Skin of body (tissue), 2 donors: ENCODE measurements around the gene DIP2B. TPM values are rescaled to one million over a fixed set of nuclear protein-coding genes. Genes with fewer than 3 reads are reported as not detected.
"Not testable (repeated sequence)": the region's sequence is repeated elsewhere in the genome, so short reads cannot be mapped to it uniquely, and the experiment has no call there.

Experiments
- DNase-seq: peaks from one replicate; lab custom pipeline; 2025; lab: John Stamatoyannopoulos, UW
- total RNA-seq: library from RNA; depleted of rRNA; stranded (reverse); fragments of >200 nt; gene quantifications from one replicate; pipeline ENCODE4 v1.2.3, GENCODE V29; 2014

The DIP2B gene
- total RNA-seq, 1 donor from 2014 or later, result 41.9 TPM

- no peak for DNase-seq
Observed at GRCh38 chr12:50676756-50677155, 172.0 kb downstream of the DIP2B start.

GRCh38 chr12:50677858-50678257 is 173.1 kb downstream of the DIP2B start:
- no peak for DNase-seq

GRCh38 chr12:50678650-50679365 is 174.0 kb downstream of the DIP2B start:
- DNase-seq, result no peak

- no peak for DNase-seq
Observed at GRCh38 chr12:50679612-50680011, 174.8 kb downstream of the DIP2B start.

- not testable (repeated sequence) for DNase-seq
Observed at GRCh38 chr12:50681064-50681463, 176.3 kb downstream of the DIP2B start.

- no peak for DNase-seq
Observed at GRCh38 chr12:50685641-50686040, 180.9 kb downstream of the DIP2B start.

GRCh38 chr12:50686406-50686805 is 181.6 kb downstream of the DIP2B start:
- DNase-seq, result no peak

- DNase-seq, result no peak
Observed at GRCh38 chr12:50686976-50687375, 182.2 kb downstream of the DIP2B start.

GRCh38 chr12:50689437-50689836 is 184.7 kb downstream of the DIP2B start:
- DNase-seq, result no peak

- DNase-seq, result peak; percentile 33
Observed at GRCh38 chr12:50690925-50691324, 186.1 kb downstream of the DIP2B start.

GRCh38 chr12:50695961-50696360 is 191.2 kb downstream of the DIP2B start:
- DNase-seq, result no peak

GRCh38 chr12:50696931-50697330 is 192.1 kb downstream of the DIP2B start:
- DNase-seq, result no peak

- no peak for DNase-seq
Observed at GRCh38 chr12:50699154-50699553, 194.4 kb downstream of the DIP2B start.

- no peak for DNase-seq
Observed at GRCh38 chr12:50699940-50700339, 195.2 kb downstream of the DIP2B start.

GRCh38 chr12:50706606-50707005 is 201.8 kb downstream of the DIP2B start:
- peak; percentile 18 for DNase-seq

- no peak for DNase-seq
Observed at GRCh38 chr12:50707396-50707795, 202.6 kb downstream of the DIP2B start.

- peak; percentile 92 for DNase-seq
Observed at GRCh38 chr12:50708631-50709030, 203.8 kb downstream of the DIP2B start.

GRCh38 chr12:50711121-50711520 is 206.3 kb downstream of the DIP2B start:
- peak; percentile 25 for DNase-seq

- DNase-seq, result no peak
Observed at GRCh38 chr12:50715174-50715573, 210.4 kb downstream of the DIP2B start.

- no peak for DNase-seq
Observed at GRCh38 chr12:50718760-50719159, 214.0 kb downstream of the DIP2B start.

- peak; percentile 39 for DNase-seq
Observed at GRCh38 chr12:50720085-50720484, 215.3 kb downstream of the DIP2B start.

GRCh38 chr12:50720501-50720900 is 215.7 kb downstream of the DIP2B start:
- DNase-seq, result no peak

GRCh38 chr12:50723865-50724264 is 219.1 kb downstream of the DIP2B start:
- no peak for DNase-seq
